Kidney (tissue), 22 donors: ENCODE results near the gene ZBED4. TPM values are rescaled to one million over a fixed set of nuclear protein-coding genes. Genes with fewer than 3 reads are reported as not detected.
A peak's percentile ranks its signal among the peaks of the same experiment; 100 is the strongest.

Source experiments
- DNase-seq, 5 donors: peaks; one replicate each; pipeline ENCODE4 v3.0.0-alpha.2; 2013 to 2020
- FAIRE-seq: peaks from 2 replicates; lab custom pipeline; 2012; peaks lifted over from hg19 to GRCh38; lab: Jason Lieb, UNC
- H3K27ac ChIP-seq, 2 donors: one replicate each; pipeline ENCODE4 v1.7.0; 2013; ENCODE audit warnings: low read depth in 2 of 2, low read length in 2 of 2, inconsistent platforms in 1 of 2
- H3K27me3 ChIP-seq: one replicate; pipeline ENCODE4 v1.7.1; 2013; ENCODE audit warnings: low read length, inconsistent platforms; ENCODE audit not compliant: control insufficient read depth, insufficient read depth
- H3K36me3 ChIP-seq, 3 donors: one replicate each; pipeline versions ENCODE4 v1.7.0 to v1.7.1; 2013; ENCODE audit warnings: low read length in 3 of 3, control low read depth in 1 of 3, inconsistent platforms in 1 of 3; ENCODE audit not compliant: insufficient read depth in 3 of 3, control insufficient read depth in 2 of 3
- H3K4me1 ChIP-seq, 3 donors: one replicate each; pipeline versions ENCODE4 v1.7.0 to v1.7.1; 2013; ENCODE audit warnings: low read length in 3 of 3, inconsistent platforms in 1 of 3, low read depth in 1 of 3; ENCODE audit not compliant: control insufficient read depth in 2 of 3, insufficient read depth in 2 of 3
- H3K4me3 ChIP-seq, 3 donors: one replicate each; pipeline versions ENCODE4 v1.7.0 to v1.8.1; 2013; ENCODE audit warnings: low read length in 3 of 3, control low read depth in 1 of 3, inconsistent platforms in 1 of 3
- H3K9ac ChIP-seq, 3 donors: one replicate each; pipeline versions ENCODE4 v1.7.0 to v1.7.1; 2013; ENCODE audit warnings: low read length in 3 of 3, control low read depth in 1 of 3, inconsistent platforms in 1 of 3
- H3K9me3 ChIP-seq, 3 donors: one replicate each; pipeline versions ENCODE4 v1.7.0 to v1.7.1; 2013; ENCODE audit warnings: low read length in 3 of 3, control low read depth in 1 of 3, inconsistent platforms in 1 of 3; ENCODE audit not compliant: control insufficient read depth in 2 of 3, insufficient read depth in 1 of 3
- intact Hi-C: fragments of 100-400 bp; cut with DNase I; formaldehyde crosslinking; loops from one replicate; pipeline ENCODE4 v1.11.1; 2022
- long read RNA-seq, 10 donors: library from polyadenylated mRNA in 1 of 10; unstranded in 1 of 10; transcript quantifications; one replicate each; pipeline ENCODE4 v2.0.0 and lab custom pipeline, GENCODE V29; 2021 to 2026
- polyA plus RNA-seq: library from polyadenylated mRNA; stranded (reverse); fragments of 350-450 nt; fragmentation: Illumina TruSeq; extraction: RNeasy Lipid Tissue Mini Kit (QIAGEN cat#74804); gene quantifications from one replicate; pipeline ENCODE4 v1.2.3, GENCODE V29; 2014; ENCODE audit warnings: low read depth, low replicate concordance; ENCODE audit not compliant: insufficient read depth
- total RNA-seq: library from RNA; stranded (reverse); fragmentation: NEBNext Ultra II Directional; extraction: Animal tissue kit (Norgen Biotek cat#: 25700); gene quantifications from one replicate; pipeline ENCODE4 v1.2.1, GENCODE V29; 2021
- TF ChIP-seq, protein P1 (sequence below): IDR thresholded peaks from 3 replicates; pipeline ENCODE4 v1.5.1; 2012; ENCODE audit warnings: mild to moderate bottlenecking, moderate library complexity, borderline replicate concordance; ENCODE audit not compliant: insufficient read depth; ENCODE audit errors: extremely low read depth
- donor health status: control.
- donor health status: control.
- donor health status: control.
- donor health status: control.
- donor health status: control.
- donor health status: DM: yes; HTN: yes; CAD: no.
- donor health status: Normal renal cell carcinoma (clear cell type).

ZBED4 gene, protein sequence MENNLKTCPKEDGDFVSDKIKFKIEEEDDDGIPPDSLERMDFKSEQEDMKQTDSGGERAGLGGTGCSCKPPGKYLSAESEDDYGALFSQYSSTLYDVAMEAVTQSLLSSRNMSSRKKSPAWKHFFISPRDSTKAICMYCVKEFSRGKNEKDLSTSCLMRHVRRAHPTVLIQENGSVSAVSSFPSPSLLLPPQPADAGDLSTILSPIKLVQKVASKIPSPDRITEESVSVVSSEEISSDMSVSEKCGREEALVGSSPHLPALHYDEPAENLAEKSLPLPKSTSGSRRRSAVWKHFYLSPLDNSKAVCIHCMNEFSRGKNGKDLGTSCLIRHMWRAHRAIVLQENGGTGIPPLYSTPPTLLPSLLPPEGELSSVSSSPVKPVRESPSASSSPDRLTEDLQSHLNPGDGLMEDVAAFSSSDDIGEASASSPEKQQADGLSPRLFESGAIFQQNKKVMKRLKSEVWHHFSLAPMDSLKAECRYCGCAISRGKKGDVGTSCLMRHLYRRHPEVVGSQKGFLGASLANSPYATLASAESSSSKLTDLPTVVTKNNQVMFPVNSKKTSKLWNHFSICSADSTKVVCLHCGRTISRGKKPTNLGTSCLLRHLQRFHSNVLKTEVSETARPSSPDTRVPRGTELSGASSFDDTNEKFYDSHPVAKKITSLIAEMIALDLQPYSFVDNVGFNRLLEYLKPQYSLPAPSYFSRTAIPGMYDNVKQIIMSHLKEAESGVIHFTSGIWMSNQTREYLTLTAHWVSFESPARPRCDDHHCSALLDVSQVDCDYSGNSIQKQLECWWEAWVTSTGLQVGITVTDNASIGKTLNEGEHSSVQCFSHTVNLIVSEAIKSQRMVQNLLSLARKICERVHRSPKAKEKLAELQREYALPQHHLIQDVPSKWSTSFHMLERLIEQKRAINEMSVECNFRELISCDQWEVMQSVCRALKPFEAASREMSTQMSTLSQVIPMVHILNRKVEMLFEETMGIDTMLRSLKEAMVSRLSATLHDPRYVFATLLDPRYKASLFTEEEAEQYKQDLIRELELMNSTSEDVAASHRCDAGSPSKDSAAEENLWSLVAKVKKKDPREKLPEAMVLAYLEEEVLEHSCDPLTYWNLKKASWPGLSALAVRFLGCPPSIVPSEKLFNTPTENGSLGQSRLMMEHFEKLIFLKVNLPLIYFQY
- total RNA-seq: 12.9 TPM
- 2.1 TPM for polyA plus RNA-seq
- long read RNA-seq, donor 1, full-length matches to known transcripts: 1 of 1 reads
- long read RNA-seq, donor 1, partial matches to known transcripts: 0 of 1 reads
- long read RNA-seq, donor 1, other reads (novel, unspliced or antisense): 0 of 1 reads
- long read RNA-seq, donor 2, full-length matches to known transcripts: 2 of 2 reads
- long read RNA-seq, donor 2, partial matches to known transcripts: 0 of 2 reads
- long read RNA-seq, donor 2, other reads (novel, unspliced or antisense): 0 of 2 reads
- long read RNA-seq, donor 3, full-length matches to known transcripts: 1 of 12 reads
- long read RNA-seq, donor 3, partial matches to known transcripts: 0 of 12 reads
- long read RNA-seq, donor 3, other reads (novel, unspliced or antisense): 11 of 12 reads
- long read RNA-seq, donor 4, full-length matches to known transcripts: 7 of 13 reads
- long read RNA-seq, donor 4, partial matches to known transcripts: 0 of 13 reads
- long read RNA-seq, donor 4, other reads (novel, unspliced or antisense): 6 of 13 reads
- long read RNA-seq, donor 5: 0 reads
- long read RNA-seq, donor 6, full-length matches to known transcripts: 2 of 2 reads
- long read RNA-seq, donor 6, partial matches to known transcripts: 0 of 2 reads
- long read RNA-seq, donor 6, other reads (novel, unspliced or antisense): 0 of 2 reads
- long read RNA-seq, donor 7, full-length matches to known transcripts: 3 of 10 reads
- long read RNA-seq, donor 7, partial matches to known transcripts: 0 of 10 reads
- long read RNA-seq, donor 7, other reads (novel, unspliced or antisense): 7 of 10 reads
- long read RNA-seq, donor 8, full-length matches to known transcripts: 5 of 5 reads
- long read RNA-seq, donor 8, partial matches to known transcripts: 0 of 5 reads
- long read RNA-seq, donor 8, other reads (novel, unspliced or antisense): 0 of 5 reads
- long read RNA-seq, donor 9, full-length matches to known transcripts: 6 of 6 reads
- long read RNA-seq, donor 9, partial matches to known transcripts: 0 of 6 reads
- long read RNA-seq, donor 9, other reads (novel, unspliced or antisense): 0 of 6 reads
- long read RNA-seq, donor 10, full-length matches to known transcripts: 6 of 6 reads
- long read RNA-seq, donor 10, partial matches to known transcripts: 0 of 6 reads
- long read RNA-seq, donor 10, other reads (novel, unspliced or antisense): 0 of 6 reads

DNA sequence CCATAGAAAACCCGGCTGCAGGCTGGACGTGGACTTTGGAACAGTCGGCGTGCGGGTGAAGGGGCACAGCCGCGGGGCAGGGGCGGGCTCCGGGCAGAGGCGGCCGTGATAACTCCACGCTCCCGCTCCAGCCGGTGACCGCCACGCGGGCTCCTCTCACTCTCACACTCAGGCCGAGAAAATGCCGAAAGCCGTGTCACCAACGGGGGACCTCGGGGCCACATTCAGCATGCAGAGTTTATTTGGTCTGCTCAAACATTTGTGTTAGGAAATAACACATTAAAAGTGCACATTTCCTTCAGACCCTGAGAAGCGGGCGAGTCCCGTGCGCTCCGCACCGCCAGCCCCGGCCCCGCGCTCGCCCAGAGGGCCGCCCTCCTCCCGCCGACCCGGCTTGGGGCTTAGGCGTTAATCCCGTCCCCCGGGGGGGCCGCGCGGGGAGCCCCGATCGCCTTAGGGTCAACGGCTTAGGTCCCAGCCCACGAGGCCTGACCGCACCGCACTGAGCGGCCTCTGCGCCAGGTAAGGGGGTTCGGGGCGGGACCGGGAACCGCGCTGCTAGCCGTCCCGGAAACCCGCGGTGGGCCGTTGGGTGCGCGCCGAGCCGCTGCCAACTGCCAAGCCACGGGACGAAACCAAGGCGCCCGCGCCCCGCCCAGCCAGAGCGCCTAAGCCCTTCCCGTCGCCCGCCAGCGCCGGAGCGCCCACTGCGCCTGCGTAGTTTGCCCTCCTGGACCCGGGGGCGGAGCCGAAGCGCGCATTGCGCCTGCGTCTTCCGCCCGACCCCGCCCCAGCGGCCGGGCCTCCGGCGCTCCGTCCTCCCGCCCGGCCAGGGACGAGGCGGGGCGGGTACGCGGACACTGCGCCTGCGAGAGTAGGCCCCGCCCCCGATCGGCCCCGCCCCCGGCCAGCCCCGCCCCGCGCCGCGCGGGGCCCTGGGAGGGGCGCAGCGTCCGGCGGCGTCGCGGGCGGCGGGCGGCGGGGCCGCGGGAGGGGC is at the start of gene ZBED4:
TSS of gene ZBED4 (plus strand) at position 947 of the 997 bp plus-strand sequence. CDS start 29,819 bp downstream, outside the sequence.
- FAIRE-seq (no peak), DNase-seq (peak; percentile 97 to 99 (median 99))
- peak within 1 kb of the TSS; percentile 68 to 80 (median 77) for H3K9ac ChIP-seq
- H3K27me3 ChIP-seq: peaks cover 7% of the 10 kb centered on the region
- TF ChIP-seq, protein P1, sequence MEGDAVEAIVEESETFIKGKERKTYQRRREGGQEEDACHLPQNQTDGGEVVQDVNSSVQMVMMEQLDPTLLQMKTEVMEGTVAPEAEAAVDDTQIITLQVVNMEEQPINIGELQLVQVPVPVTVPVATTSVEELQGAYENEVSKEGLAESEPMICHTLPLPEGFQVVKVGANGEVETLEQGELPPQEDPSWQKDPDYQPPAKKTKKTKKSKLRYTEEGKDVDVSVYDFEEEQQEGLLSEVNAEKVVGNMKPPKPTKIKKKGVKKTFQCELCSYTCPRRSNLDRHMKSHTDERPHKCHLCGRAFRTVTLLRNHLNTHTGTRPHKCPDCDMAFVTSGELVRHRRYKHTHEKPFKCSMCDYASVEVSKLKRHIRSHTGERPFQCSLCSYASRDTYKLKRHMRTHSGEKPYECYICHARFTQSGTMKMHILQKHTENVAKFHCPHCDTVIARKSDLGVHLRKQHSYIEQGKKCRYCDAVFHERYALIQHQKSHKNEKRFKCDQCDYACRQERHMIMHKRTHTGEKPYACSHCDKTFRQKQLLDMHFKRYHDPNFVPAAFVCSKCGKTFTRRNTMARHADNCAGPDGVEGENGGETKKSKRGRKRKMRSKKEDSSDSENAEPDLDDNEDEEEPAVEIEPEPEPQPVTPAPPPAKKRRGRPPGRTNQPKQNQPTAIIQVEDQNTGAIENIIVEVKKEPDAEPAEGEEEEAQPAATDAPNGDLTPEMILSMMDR: no peak
- peaks cover 4 to 24% (median 4%) of the 10 kb centered on the region in 3 donors for H3K4me1 ChIP-seq
- H3K4me3 ChIP-seq: peak within 1 kb of the TSS; percentile 77 to 85 (median 82)
- H3K36me3 ChIP-seq: no peaks in the 10 kb centered on the region
- intact Hi-C loops: no loop called here
- H3K27ac ChIP-seq: peak within 1 kb of the TSS; percentile 91 to 93
- no peaks in the 10 kb centered on the region for H3K9me3 ChIP-seq

DNA sequence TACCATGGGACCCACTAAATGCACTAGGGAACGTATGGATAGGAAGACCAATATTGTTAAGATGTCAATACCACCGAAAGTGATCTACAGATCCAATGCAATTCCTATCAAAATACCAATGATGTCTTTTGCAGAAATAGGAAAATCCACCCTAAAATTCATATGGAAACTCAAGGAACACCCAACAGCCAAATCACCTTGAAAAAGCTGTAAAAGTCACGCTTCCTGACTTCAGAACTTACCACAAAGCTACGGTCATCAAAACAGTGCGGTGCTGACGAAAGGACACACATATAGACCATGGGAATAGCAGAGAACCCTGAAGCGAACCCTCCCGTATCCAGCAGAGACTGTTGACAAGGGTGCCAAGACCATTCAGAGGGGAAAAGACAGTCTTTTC is 46.5 kb upstream of the ZBED4 start:
- intact Hi-C loops: no loop called here
- DNase-seq: no peak
- no peaks in the 10 kb centered on the region for H3K27me3 ChIP-seq
- no peak for FAIRE-seq
- H3K27ac ChIP-seq: no peak overlapping the region
- no peaks in the 10 kb centered on the region for H3K9me3 ChIP-seq
- no peak overlapping the region for H3K4me3 ChIP-seq
- H3K9ac ChIP-seq: no peak overlapping the region
- H3K36me3 ChIP-seq: peaks cover 0 to 10% (median 10%) of the 10 kb centered on the region in 3 donors
- H3K4me1 ChIP-seq: peaks cover 0 to 12% (median 9%) of the 10 kb centered on the region in 3 donors
- TF ChIP-seq, protein P1: no peak
